ENCODE results near the gene GPC1.

DNA sequence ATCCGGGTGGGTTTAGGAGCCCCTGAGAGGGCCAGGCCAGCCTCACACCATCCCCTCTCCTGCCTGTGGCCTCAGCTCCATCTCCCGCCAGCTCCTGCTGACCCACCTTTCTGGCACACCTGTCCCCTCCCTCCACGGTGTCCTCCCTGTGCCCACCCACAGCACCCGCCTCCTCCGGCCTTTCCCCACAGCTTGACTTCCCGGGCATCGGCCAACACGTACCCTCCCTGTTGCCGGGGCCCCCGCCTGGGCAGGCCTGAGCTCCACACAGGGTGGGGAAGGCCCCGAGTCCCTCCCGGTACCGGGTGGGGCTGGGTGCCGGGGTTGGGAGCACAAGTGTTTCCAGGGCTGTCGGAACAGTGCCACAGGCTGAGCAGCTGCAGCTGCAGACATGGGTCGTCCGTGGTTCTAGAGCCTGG is 6.5 kb downstream of the GPC1 start:
- TF ChIP-seq, protein P1, sequence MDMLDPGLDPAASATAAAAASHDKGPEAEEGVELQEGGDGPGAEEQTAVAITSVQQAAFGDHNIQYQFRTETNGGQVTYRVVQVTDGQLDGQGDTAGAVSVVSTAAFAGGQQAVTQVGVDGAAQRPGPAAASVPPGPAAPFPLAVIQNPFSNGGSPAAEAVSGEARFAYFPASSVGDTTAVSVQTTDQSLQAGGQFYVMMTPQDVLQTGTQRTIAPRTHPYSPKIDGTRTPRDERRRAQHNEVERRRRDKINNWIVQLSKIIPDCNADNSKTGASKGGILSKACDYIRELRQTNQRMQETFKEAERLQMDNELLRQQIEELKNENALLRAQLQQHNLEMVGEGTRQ (IDR thresholded peaks at IDR 0.05; ENCODE audit: borderline replicate concordance, low read depth, low read length): no peak
- TF ChIP-seq RCOR1 (conservative IDR thresholded peaks at IDR 0.05; ENCODE audit: low read depth, low read length): no peak
- no peak for TF ChIP-seq IRF4 (IDR thresholded peaks at IDR 0.05; ENCODE audit: low read depth, low read length)
- no peak for TF ChIP-seq EP300 (IDR thresholded peaks at IDR 0.05; ENCODE audit: borderline replicate concordance in 1 of 2, control insufficient read depth in 1 of 2, low read depth in 2 of 2, low read length in 2 of 2)
- no peak for TF ChIP-seq CTCF (IDR thresholded peaks at IDR 0.05 in 2 of 3, conservative IDR thresholded peaks at IDR 0.05 in 1 of 3; ENCODE audit: control insufficient read depth in 2 of 3, extremely low read depth in 1 of 3, insufficient read depth in 1 of 3, low read depth in 3 of 3, low read length in 3 of 3)
- TF ChIP-seq NFYB (IDR thresholded peaks at IDR 0.05; ENCODE audit: insufficient read depth, low read depth, low read length): no peak
- TF ChIP-seq POU2F2 (IDR thresholded peaks at IDR 0.05; ENCODE audit: borderline replicate concordance, low read depth, low read length): no peak
- TF ChIP-seq ZNF274 (IDR thresholded peaks at IDR 0.05; ENCODE audit: insufficient read depth, insufficient read length): no peak
- no peak for TF ChIP-seq CREB1 (IDR thresholded peaks at IDR 0.05; ENCODE audit: low read depth)
- no peak for TF ChIP-seq ZNF217 (IDR thresholded peaks at IDR 0.05)
- no peak for TF ChIP-seq CEBPB (IDR thresholded peaks at IDR 0.05; ENCODE audit: borderline replicate concordance in 1 of 2, low read depth in 2 of 2, low read length in 2 of 2)
- no peak for TF ChIP-seq FOS (IDR thresholded peaks at IDR 0.05; ENCODE audit: borderline replicate concordance, extremely low read depth, insufficient read length)
- TF ChIP-seq, protein P2, sequence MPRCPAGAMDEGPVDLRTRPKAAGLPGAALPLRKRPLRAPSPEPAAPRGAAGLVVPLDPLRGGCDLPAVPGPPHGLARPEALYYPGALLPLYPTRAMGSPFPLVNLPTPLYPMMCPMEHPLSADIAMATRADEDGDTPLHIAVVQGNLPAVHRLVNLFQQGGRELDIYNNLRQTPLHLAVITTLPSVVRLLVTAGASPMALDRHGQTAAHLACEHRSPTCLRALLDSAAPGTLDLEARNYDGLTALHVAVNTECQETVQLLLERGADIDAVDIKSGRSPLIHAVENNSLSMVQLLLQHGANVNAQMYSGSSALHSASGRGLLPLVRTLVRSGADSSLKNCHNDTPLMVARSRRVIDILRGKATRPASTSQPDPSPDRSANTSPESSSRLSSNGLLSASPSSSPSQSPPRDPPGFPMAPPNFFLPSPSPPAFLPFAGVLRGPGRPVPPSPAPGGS (IDR thresholded peaks at IDR 0.05; ENCODE audit: borderline replicate concordance, insufficient read depth, low read depth, low read length, poor library complexity, severe bottlenecking): no peak
